Measurements from ENCODE around the gene KRT36. TPM values are rescaled to one million over a fixed set of nuclear protein-coding genes. Genes with fewer than 3 reads are reported as not detected.

The KRT36 gene
- total RNA-seq (2014; rRNA removed; shearing (Covaris generic)), result not detected in 2 replicates

GRCh38 chr17:41489531-41489930 is at the start of gene KRT36:
KRT36 (minus strand) TSS chr17:41489910; CDS start chr17:41489864, 46 bp downstream.
- DNase-seq (ENCODE audit: low read depth), result no peak

DNA sequence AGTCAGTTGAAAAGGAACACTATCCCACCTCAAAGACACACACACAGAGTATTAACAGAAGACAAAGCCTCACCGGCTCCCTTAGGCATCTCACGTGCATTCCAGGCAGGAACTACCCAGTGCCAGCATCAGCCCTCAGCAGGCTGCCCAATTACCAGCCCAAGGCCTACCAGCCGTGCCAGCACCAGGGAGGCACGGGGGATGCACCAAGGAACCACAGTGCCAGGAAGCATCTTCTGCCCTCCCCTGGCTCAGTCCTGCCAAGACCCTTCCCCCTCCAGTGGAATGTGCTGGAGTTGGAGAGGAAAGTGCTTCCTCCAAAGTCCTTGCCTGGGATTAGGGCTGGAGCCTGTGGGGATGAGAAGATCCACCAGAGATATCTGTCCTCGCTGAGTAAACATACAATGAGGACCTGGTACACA is 49.4 kb upstream of the KRT36 start:
- DNase-seq (ENCODE audit: low read depth), result peak; percentile 17

- DNase-seq (ENCODE audit: low read depth), result peak; percentile 52
Observed at GRCh38 chr17:41538565-41538991, 48.9 kb upstream of the KRT36 start.

DNA sequence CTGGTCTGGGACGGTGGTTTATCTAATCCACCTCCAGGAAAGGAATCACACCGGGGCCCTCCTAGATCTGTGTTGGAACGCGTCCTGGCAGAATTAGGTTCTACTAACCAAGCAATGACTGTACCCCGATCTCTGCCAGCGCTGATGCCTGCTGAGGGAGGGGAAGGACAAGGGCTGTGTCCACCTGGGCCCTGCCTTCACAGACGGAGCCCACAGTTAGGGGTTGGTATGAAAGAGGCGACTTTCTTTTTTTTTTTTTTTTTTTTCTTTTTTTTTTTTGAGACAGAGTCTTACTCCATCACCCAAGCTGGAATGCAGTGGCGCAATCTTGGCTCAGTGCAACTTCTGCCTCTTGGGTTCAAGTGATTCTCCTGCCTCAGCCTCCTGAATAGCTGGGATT is 48.3 kb upstream of the KRT36 start:
- DNase-seq (ENCODE audit: low read depth), result no peak

DNA sequence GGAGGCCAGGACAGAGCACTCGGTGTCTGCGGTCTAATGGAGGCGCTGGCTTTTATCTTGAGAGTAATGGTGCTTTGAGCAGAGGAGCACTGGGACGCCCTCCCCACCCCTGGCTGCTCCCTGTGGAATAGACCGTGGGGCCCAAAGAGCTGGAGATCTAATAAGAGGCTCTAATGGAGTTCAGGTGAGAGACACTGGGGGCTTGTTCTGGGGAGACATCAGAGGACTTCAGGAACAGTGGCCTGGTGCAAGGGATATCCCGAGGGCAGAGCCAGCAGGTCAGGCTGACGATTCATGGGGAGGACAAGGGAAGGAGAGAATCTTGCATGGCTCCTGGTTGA is 47.9 kb upstream of the KRT36 start:
- DNase-seq (ENCODE audit: low read depth), result no peak

DNA sequence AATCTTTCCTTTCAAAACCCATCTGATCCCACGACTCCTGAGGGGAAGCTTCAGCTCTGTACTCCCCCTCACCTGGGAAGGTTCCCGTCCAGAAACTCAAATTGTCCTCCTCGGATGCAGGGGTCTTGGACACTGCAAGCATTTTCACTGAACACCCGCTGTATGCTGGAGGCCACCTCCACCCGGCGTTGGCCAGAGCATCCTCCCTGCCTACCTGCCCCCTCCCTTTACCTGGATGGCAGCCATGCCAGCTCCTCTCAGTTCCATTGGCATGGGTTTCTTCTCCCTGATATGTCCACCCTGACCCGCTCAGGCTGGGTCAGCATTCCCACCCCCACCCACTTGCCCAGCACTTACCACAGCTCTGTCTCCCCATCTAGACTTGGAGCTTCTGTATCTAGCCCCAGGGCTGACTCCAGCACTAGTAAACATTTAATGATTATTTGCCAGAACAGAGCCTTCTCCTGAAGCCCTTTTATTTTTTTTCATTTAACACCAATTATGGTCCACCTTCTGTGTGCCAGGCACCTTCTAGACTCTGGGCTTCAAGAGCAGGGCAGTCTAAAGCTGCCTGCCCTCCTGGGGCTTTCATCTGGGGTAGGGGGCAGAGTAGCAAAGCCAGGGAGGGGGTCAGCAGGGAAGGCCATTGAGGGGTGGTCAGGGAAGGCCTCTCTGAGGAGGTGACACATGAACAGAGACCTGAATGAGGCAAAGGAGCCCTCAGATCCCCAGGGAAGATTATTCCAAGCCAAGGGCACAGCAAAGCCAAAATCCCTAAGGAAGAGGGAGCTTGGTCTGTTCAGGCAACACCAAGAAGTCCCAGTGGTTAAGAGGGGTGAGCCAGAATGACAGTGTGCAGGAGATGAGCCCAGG is 47.3 kb upstream of the KRT36 start:
- DNase-seq (ENCODE audit: low read depth), result no peak

DNA sequence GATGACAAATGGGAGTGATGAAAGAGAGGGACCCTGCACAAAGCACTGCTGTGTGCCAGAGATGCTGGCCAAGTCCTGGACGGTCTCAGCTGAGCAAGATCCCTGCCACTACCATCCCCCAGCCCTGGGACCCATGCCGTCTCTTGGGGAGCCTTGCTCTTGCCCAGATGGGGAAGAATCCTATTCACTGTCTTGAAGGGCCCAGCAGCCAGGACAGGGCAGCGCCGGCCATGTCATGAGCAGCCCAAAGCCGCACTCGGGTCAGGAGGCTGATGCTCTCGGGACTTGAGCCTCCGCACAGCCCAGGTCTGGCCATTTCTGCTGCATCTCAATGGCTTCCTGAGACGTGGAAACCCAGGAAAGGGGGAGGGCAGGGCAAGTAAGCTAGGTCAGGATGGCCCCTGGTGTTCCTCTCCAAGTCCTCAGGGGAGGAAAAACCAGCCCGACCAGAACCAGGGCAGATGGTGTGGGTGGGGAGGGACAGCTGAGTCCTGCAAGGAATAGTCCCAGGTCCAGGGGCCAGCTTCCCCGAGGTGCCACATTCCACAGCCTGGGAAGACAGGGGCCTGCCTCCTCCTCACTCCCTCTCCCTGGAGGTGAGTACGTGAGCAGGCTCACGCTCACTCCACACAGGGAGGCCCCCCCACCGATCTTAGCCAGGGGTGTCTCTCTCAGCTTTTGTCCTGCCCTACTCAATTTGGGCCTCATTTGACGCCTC is 46.2 kb upstream of the KRT36 start:
- no peak for DNase-seq (ENCODE audit: low read depth)

DNA sequence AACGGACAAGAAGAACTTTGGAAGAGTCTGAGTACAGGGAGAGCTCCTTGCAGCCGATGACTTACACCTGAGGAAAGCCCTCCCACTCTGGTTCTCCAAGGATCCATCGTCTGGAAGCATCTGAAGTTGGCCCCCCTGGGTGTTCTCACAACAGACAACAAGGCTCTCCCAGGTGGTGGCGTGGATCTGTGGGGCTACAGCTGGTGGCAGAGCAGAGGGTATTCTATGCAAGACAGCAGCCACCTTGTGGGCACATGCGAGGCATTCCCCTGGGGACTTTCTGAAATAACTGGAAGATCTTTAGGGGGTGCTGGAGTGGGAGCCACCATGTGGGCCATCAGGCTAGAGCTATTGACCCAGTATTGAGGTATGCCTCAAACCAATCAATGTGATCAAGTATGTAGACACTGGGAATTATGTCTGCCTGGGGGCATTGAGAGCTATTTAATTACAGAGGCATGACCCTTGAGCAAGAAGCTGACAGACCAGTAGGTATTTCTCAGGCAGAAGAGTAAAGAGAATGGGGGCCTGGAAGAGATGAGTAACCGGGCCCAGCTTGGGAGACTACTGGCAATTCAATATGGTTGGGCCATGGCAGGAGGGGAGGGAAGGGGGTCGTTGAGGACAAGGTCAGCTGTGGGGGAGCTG is 45.3 kb upstream of the KRT36 start:
- DNase-seq (ENCODE audit: low read depth), result no peak

- DNase-seq (ENCODE audit: low read depth), result no peak
Observed at GRCh38 chr17:41533613-41534012, 43.9 kb upstream of the KRT36 start.

DNA sequence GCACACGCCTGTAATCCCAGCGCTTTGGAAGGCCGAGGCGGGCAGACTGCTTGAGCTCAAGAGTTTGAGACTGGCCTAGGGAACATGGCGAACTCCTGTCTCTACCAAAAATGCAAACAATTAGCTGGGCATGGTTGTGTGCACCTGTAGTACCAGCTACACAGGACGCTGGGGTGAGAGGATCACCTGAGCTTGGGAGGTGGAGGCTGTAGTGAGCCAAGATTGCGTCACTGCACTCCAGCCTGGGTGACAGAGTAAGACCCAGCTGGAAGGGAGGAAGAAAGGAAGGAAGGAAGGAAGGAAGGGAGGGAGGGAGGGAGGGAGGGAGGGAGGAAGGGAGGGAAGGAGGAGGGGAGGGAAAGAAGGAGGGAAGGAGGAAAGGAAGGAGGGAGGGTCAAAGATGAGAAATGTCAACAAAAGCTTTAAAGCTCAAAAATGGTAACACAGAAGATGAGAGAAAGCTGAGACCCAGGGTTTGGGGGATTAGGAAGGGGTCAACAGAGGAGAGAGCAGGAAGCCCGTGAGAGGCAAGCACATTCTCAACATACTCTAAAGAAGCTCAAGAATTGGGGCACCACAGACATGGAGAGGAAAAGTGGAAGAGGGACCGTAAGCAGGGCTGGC is 43.3 kb upstream of the KRT36 start:
- DNase-seq (ENCODE audit: low read depth), result no peak

DNA sequence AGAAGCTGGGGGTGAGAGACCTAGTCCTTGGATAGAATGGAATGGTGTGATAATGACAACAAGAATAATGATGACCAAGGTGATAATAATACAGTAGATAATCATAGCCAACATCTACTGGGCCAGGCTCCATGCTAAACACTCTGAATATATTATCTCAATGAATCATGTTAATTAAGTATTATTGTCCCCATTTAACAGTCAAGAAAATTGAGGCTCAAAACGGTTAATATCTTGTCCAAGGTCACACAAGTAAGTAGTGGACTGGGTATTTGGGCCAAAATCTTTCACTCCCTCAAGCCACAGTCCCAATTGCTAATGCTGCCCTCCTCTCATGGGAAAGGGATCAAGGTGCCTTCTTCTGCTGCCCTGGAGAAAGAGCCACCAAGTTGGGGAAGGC is 42.3 kb upstream of the KRT36 start:
- DNase-seq (ENCODE audit: low read depth), result no peak

GRCh38 chr17:41530062-41531048 is 40.6 kb upstream of the KRT36 start:
- peak; percentile 91 for DNase-seq (ENCODE audit: low read depth)

DNA sequence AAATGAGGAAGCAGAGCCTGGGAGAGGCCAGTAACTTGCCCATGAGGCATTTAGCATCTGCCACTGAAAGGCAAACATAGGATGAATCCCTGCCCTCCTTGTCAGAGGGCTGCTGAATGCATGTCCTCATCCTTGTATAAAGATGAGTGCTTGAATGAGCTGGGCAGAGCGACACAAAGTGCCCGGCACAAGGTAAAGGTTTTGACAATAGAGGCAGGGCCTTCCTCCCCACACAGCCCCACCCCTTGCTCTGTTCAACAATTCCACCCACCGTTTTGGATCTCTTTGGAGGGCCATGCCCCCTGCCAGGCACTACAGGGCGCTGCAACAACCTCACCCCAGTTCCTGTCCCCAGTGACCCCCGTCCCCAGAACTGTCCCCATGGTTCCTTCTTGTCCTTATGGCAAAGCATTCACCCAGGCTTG is 39.8 kb upstream of the KRT36 start:
- no peak for DNase-seq (ENCODE audit: low read depth)

DNA sequence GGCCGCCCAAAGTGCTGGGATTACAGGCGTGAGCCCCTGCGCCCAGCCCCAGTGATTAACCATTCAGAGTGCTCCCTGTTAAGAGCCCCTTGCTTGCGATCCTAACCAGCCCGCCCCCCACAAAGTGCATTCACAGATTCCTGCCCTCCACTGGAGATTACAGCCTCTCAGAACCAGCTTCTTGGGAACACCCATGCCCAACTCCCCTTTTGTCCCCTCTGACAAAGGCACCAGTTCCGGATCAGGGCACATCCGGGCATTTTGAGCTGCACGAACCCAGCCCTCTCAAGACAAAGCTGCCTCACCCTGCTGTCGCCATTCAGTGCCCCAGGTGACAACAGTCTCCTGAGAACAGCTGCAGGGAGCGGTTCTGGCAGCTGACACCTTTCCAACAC is 39.2 kb upstream of the KRT36 start:
- no peak for DNase-seq (ENCODE audit: low read depth)

DNA sequence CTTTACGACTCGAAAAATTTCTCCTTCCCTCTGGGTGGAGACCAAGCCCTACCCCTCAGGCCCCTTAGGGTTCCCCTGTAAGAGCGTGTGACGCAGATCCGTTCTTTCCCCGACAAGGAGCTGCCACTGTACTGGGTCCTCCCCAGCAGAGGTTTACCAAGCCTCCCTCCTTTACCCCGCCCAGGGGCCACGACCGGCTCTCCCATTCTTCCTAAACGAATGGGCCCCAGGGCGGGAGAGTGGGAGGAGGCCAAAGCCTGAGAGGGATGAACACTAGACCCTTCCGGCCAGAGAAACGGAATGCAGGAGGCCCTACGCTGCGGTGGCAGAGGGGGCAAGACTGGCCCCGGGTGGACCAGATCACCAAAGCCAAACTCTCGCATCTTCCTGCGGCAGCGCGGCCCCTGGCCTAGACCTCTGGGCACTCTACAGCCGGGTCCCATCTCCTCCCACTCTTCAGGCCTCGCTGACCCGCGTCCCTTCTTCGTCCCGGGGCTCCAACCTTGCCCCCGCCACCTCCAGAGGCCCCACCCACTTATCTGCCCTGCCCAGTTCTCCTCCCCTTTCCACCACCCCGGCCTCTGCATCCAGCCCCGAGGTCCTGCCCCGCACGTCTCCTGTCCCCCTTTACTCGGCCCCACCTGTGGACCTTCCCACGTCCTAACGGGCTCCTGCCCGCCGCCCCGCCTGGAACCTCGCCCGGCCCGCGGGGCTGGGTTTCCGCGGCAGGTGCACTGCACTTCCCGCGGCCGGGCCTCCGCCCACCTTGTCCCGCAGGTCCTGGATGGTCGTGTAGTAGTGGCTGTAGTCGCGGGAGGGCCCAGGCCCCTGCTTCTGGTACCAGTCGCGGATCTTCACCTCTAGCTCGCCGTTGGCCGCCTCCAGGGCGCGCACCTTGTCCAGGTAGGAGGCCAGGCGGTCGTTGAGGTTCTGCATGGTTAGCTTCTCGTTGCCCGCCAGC is 37.6 kb upstream of the KRT36 start:
- DNase-seq (ENCODE audit: low read depth), result no peak

GRCh38 chr17:41524261-41524660 is 34.6 kb upstream of the KRT36 start:
- no peak for DNase-seq (ENCODE audit: low read depth)

- no peak for DNase-seq (ENCODE audit: low read depth)
Observed at GRCh38 chr17:41523787-41524186, 34.1 kb upstream of the KRT36 start.

GRCh38 chr17:41523225-41523593 is 33.5 kb upstream of the KRT36 start:
- DNase-seq (ENCODE audit: low read depth), result no peak

DNA sequence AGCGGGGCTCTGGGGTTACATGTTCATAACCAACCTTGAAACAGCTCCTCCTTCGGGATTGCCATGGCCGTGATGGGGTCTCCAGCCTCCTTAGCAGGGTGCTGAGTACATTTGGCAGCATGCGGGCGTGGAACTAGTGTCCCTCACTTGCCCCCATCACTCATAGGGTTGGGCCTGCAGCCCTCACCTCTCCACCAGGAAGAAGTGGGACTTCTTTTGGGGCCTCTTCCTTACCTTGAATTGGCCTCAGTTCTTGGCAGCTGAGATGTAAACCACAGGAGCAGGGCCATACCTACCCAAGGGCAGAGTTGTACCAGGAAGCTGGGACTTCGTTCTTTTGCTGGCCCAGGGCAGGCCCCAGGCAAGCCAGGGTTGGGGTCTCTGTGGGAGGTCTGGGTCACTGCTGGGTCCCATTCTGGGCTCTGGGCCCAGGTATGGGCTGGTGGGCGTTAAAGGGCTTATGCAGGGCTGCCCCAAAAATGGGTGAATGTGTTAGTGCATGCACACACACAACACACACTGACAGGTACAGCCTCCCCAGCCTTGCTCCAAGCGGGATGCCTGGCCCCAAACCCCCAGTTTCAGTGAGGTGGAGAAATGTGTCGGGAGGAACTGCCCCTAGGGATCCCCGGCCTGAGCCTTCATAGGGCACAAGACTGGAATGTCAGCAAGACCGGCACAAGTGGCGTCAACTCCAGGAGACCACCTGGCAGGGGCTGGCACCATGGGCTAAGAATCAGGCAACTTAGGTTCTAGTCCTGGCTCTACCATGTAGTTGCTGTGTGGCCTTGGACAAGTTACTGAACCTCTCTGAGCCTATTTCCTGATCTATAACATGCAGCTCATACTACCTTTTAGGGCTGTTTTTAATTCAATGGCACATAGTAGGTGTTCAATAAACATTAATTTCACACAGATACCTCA is 32.9 kb upstream of the KRT36 start:
- DNase-seq (ENCODE audit: low read depth), result no peak

Measured in Daoy (cell line).